ENCODE measurements around the gene FAM228B.

The FAM228B gene

GRCh38 chr2:24160761-24161160 is 37.5 kb downstream of the FAM228B start:
- TF ChIP-seq, protein P1, sequence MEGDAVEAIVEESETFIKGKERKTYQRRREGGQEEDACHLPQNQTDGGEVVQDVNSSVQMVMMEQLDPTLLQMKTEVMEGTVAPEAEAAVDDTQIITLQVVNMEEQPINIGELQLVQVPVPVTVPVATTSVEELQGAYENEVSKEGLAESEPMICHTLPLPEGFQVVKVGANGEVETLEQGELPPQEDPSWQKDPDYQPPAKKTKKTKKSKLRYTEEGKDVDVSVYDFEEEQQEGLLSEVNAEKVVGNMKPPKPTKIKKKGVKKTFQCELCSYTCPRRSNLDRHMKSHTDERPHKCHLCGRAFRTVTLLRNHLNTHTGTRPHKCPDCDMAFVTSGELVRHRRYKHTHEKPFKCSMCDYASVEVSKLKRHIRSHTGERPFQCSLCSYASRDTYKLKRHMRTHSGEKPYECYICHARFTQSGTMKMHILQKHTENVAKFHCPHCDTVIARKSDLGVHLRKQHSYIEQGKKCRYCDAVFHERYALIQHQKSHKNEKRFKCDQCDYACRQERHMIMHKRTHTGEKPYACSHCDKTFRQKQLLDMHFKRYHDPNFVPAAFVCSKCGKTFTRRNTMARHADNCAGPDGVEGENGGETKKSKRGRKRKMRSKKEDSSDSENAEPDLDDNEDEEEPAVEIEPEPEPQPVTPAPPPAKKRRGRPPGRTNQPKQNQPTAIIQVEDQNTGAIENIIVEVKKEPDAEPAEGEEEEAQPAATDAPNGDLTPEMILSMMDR (conservative IDR thresholded peaks at IDR 0.05; ENCODE audit: low read depth, low read length): no peak
- DNase-seq (ENCODE audit: low read depth): no peak
- no peak overlapping the region for H3K4me3 ChIP-seq (ENCODE audit: low read length)

DNA sequence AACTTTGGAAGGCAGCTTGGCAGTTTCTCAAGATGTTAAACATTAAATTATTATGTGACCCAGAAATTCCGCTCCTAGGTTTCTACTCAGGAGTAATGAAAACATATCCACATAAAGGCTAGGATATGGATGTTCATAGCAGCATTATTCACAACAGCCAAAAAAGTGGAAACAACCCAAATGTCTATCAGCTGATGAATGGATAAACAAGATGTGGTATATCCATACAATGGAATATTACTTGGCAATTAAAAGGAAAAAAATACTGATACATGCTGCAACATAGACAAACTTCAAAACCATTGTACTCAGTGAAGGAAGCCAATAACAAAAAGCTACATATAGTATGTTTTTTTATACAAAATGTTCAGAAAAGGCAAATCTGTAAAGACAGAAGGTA is 39.2 kb downstream of the FAM228B start:
- no peak for DNase-seq (ENCODE audit: low read depth)
- TF ChIP-seq, protein P1 (conservative IDR thresholded peaks at IDR 0.05; ENCODE audit: low read depth, low read length): no peak
- H3K4me3 ChIP-seq (ENCODE audit: low read length): no peak overlapping the region

DNA sequence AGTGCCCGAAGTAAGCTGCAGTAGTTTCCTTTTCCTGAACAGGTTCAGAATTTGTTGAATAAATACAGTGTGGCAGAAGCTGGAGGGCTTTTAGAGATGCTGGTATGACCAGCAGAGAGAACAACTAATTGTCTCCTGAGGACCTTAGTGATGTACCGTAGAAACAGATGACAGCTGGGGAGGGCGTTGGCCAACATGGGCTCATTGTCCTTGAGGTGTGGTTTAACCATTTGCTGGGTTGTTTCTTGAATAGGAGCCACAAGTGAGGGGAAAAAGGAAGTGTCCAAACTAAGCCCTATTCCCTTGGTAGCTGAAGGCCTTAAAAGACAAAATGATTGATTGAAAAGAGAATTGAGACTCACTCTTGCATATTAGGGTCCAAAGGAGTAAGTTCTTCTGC is 39.9 kb downstream of the FAM228B start:
- TF ChIP-seq, protein P1 (conservative IDR thresholded peaks at IDR 0.05; ENCODE audit: low read depth, low read length): no peak

DNA sequence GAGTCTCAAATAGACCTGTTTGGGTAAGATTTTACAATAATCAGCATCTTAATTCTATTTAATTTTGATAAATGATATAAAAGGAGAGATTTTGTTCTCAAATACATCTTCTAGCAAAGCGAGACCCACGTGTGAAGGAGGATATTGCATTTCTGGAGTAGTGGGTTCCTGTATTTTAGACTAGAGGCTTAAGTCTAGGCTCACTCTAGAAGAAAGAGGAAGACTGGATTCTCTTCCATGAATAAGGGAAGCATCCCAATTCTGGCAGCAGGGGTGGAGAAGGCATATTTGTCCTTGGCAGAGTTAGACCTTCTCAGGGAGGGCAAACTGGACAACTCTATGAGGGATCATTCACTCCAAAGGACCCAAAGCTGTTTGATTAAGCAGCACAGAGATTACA is 40.3 kb downstream of the FAM228B start:
- H3K4me3 ChIP-seq (ENCODE audit: low read length): no peak overlapping the region
- TF ChIP-seq, protein P1 (conservative IDR thresholded peaks at IDR 0.05; ENCODE audit: low read depth, low read length): no peak
- DNase-seq (ENCODE audit: low read depth): no peak

More for the DNA sequence above, 39.9 kb downstream of the FAM228B start:
- DNase-seq (ENCODE audit: low read depth): no peak
- no peak overlapping the region for H3K4me3 ChIP-seq (ENCODE audit: low read length)

GRCh38 chr2:24164416-24164973 is 41.2 kb downstream of the FAM228B start:
- H3K4me3 ChIP-seq (ENCODE audit: low read length): no peak overlapping the region
- DNase-seq (ENCODE audit: low read depth): no peak
- TF ChIP-seq, protein P1 (conservative IDR thresholded peaks at IDR 0.05; ENCODE audit: low read depth, low read length): peak; percentile 68

DNA sequence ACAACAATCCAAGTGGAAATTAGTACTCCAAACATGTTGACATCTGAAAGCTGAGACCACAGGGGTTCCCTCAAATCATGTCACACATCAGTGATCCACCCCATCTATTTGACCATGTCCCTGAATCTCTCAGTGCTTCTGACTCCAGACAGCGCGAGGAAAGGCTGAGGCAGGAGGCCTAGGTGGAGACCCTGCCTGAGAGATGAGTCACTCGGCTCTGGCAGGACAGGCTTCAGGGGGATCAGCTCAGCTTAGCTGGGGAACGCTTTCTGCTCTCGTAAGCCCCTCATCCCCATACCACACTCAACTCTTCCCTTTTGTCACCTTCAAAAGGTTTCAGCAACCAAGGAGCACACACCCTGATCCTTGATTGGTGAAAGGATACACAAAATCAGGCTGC is 45.8 kb downstream of the FAM228B start:
- H3K4me3 ChIP-seq (ENCODE audit: low read length): no peak overlapping the region
- TF ChIP-seq, protein P1 (conservative IDR thresholded peaks at IDR 0.05; ENCODE audit: low read depth, low read length): no peak
- DNase-seq (ENCODE audit: low read depth): no peak

DNA sequence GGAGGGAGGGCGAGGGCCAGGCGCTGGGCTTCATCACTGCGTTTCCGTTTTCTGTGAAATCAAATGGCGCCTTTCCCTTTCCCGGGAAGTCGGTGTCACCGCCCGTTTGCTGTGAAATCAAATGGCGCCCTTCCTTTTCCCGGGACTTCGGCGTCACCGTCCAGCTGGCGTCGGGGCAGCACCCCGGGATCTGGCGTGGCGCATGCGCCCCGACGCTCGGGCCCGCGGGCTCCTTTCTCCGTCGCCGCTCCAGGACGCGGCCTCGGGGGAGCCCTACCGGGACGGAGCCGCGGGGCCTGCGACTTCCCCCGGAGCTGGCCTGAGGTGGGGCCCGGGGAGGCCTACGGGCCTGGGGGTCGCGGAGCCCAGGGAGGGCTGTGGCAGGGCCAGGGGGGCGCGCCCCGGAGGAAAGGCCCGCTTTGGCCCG is 51.6 kb downstream of the FAM228B start, which contains the start of gene FAM228A:
TSS of gene FAM228A (plus strand) at position 203 of the 427 bp plus-strand sequence. CDS start 428 bp downstream, outside the sequence.
- no peak within 1 kb of the TSS for H3K4me3 ChIP-seq (ENCODE audit: low read length)
- TF ChIP-seq, protein P1 (conservative IDR thresholded peaks at IDR 0.05; ENCODE audit: low read depth, low read length): no peak
- no peak for DNase-seq (ENCODE audit: low read depth)
